ENCODE measurements around the gene ITGA1.
"Not testable (repeated sequence)": the region's sequence is repeated elsewhere in the genome, so short reads cannot be mapped to it uniquely, and the experiment has no call there.

Gene ITGA1

DNA sequence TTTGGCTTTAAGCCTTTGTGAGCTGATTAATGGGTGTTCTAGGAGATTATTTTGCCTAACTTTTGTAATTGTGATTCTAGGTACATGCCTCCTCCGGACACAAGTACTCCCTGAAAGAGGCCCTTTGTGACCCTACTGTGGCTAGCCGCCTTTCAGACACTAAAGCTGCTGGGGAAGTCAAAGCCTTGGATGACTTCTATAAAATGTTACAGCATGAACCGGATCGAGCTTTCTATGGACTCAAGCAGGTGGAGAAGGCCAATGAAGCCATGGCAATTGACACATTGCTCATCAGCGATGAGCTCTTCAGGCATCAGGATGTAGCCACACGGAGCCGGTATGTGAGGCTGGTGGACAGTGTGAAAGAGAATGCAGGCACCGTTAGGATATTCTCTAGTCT, 13.6 kb downstream of the ITGA1 start:
- no peak for DNase-seq (ENCODE audit: low read depth)

- no peak for DNase-seq (ENCODE audit: low read depth)
Measured at GRCh38 chr5:52802272-52802973, 14.7 kb downstream of the ITGA1 start.

DNA sequence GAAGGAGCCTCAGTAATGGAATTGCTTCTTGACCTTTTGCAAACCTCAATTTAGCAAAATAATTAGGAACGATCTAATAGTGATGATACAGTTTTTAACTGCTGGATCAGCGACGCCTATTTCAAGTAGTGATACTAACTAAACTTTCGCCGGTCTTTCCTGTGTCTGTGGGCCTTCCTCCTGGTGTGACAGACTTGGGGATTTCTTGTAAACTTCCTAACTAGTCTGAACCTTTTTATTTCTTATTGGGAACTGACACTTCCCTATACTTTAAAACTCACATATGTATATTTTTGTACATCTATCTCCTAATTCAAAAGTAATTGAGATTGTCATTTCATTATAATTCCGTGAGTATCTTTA, 15.2 kb downstream of the ITGA1 start:
- DNase-seq (ENCODE audit: low read depth): no peak

DNA sequence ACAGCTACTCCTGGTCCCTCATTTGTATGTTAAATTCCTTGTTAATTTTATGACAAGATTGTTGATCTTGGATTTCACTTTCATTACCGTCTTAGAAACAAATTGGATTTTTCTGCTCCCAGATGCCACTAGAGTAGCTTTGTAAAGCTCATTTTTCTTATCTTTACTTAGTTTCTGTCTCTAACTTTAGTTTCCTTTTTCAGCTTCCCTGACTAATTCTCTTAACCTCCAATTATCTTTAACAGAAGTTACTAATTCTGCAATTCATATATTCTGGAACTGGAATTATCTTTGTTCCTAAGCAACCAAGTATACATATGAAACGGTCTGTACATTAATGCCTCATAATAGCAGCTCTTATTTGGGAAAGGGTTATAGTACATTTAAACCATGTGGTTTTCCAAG, 16.7 kb downstream of the ITGA1 start:
- DNase-seq (ENCODE audit: low read depth): no peak

DNA sequence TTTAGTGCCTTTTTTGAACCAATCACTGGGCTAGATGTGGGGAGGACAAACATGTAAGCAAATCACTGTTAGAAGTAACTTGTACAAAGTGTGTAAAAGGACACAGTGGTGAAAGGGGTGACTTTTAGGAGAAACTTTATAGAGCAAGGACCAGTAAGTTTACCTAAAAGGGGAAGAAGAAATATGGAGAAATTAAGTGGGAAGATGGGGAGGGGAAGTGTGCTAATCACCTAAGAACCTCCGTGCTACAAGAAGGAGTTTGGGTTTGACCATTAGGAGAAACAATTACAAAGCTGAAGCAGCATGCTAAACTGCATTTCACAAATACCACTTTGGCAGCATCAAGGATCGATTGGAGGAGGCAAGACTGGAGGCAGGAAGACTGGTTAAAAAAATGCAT, 17.3 kb downstream of the ITGA1 start:
- DNase-seq (ENCODE audit: low read depth): no peak

- DNase-seq (ENCODE audit: low read depth): no peak
Measured at GRCh38 chr5:52805615-52806014, 17.9 kb downstream of the ITGA1 start.

GRCh38 chr5:52807037-52807436, 19.3 kb downstream of the ITGA1 start:
- DNase-seq (ENCODE audit: low read depth): no peak

DNA sequence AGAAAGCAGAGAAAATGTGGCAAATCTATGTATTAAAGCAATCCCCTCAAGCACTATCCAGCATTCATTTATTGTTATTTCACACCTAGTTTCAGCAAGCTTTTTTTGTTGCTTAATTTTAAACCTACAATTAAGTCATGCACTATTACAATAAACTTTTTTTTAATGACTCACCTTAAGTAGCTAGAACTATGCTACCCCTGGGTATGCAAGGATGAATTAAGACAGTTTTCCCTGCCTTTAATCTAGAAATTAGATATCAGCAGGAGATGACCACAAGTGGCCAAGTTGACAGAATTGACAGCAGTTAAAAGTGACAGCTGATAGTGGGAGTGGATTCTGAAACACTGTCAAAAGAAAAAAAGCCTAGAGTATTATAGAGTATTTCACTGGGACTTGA, 20.0 kb downstream of the ITGA1 start:
- DNase-seq (ENCODE audit: low read depth): no peak

DNA sequence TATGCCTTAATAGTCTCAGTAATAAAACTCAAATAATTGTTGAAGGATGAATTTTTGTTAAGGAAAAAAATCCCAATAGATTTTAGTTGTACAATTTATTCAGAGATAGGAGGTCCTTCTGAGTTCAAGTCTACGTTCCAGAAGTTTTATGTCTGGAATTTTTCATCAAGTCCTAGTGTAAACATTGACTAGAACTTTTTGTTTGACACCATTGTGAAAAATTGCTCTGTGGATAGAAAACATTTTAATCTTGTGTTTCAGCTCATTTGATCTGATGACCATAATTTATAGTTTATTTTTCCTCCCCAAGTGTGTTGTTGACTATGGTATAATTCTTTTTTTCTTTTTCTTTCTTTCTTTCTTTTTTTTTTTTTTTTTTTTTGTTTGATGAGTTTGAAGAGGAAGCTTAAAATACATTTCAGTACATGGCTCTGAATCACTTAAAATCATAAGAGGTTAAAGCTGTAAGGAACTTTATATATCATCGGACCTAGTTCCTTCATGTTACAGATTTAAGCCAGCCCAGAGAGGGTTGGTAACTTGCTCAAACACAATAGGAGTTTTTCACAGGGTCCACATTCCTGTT, 20.7 kb downstream of the ITGA1 start:
- no peak for DNase-seq (ENCODE audit: low read depth)

DNA sequence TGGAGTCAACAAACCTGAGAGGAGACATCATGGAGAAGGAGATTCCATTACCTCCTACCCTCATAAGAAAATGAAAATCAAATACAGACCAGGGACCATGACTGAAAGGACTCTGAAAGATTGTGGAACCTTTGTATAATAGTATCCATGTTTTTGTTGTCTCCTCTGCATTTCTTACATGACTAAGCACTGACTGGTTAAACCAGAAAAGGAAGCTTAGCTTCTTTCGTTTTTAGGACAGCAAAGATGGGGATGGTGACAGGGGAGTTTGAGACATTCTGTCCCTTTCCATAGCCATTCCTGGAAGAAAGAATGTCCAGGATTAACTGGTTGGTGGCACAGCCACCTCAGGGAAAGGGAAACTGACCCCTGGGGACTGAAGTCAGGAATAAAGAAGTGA, 22.2 kb downstream of the ITGA1 start:
- no peak for DNase-seq (ENCODE audit: low read depth)

DNA sequence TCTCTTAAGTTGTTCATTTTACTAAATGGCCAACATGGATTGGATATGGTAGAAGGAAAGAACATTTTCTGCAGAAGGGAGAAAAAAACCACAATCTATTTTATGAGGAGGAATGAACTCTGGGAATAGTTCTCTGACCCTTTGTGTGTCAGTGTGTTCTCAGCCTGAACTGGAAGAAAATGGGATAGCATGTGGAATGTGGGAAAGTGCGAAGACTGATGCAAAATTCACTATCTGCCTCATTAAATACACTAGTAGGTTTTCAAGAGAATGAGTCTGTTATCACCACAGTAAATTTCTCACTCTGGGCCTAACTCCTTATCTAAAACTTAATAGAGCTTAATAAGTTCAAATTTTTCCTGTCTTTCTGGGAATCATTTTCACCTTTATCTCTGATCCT, 22.7 kb downstream of the ITGA1 start:
- DNase-seq (ENCODE audit: low read depth): no peak

DNA sequence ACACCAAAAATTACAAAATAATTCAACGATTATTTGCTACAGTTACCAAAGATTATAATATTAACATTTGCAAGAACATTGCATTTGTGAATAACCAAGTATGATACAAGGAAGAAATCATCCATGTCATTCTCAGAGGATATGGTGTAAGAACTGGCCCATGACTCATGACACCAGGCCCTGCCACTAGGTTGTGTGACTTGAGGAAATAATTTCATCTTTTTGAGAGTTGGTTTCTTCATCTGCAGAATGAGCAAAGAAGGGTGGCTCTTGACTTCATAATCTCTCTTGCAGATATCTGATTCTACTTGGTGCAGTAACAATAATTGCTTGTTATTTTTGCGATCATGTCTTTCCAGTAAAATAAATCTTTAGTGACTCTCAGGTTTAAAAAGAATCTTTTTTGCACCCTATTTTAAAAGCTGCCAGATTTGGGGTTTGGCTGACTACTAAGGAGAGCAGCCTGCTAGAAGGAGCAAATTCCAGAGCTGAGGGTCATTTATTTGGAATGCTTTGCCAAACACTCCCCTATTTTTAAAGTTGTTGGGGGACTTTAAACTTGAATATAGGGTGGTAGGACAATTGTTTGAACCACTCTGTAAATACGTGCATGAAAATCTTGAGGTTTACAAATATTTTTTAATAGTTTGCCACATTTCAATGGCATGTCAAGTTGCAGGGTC, 23.5 kb downstream of the ITGA1 start:
- DNase-seq (ENCODE audit: low read depth): no peak

GRCh38 chr5:52814352-52815148, 26.8 kb downstream of the ITGA1 start:
- DNase-seq (ENCODE audit: low read depth): no peak

- DNase-seq (ENCODE audit: low read depth): no peak
Measured at GRCh38 chr5:52817818-52818217, 30.1 kb downstream of the ITGA1 start.

GRCh38 chr5:52818360-52818759, 30.6 kb downstream of the ITGA1 start:
- DNase-seq (ENCODE audit: low read depth): no peak

DNA sequence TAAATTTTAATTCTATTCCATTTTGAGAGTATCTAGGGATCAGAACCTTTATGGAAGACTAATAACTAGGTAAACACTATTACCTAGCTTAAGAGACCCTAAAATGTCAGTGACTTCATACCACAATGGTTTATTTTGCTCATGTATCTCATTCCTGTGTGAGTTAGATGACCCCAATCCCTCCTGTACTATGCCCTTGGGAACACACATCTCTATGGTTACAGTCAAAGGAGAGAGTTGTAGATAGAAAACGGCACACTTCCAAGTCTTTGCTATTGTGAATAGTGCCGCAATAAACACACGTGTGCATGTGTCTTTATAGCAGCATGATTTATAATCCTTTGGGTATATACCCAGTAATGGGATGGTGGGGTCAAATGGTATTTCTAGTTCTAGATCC, 31.1 kb downstream of the ITGA1 start:
- not testable (repeated sequence) for DNase-seq (ENCODE audit: low read depth)

- DNase-seq (ENCODE audit: low read depth): no peak
Measured at GRCh38 chr5:52821901-52822300, 34.2 kb downstream of the ITGA1 start.

DNA sequence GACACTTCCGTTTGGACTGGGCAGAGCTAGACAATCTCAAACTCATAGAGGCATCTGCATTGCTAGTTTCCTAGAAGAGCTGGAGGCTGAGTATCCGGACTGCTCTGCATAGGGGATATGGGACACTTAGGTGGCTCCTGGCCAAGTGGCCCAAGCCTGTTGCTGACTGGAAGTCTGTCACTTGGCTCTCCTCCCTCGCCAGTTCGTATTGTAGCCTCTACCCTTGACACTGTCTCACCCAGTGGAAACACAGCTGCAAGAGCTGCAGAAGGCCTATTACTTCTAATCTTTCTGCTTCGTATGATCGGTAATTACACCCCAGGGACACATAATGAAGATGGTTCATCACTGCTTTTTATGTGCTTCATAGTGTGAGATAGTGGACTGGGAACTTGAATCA, 34.7 kb downstream of the ITGA1 start:
- DNase-seq (ENCODE audit: low read depth): no peak

DNA sequence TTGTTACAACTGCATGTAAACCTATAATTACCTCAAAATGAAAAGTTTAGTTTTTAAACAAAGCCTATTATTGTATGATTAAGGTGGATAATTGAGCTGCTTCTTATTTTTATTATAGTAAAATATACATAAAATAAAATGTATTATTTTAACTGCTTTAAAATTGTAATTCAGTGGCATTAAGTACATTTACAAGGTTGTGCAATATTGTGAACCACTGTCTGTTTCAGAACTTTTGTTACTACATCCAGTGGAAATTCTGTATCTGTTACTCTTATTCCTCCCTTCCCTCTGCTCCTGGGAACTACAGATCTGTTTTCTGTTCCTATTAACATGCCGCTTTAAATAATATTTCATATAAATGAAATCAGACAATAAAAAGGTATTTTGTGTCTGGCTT, 37.1 kb downstream of the ITGA1 start:
- DNase-seq (ENCODE audit: low read depth): no peak

GRCh38 chr5:52825826-52826225, 38.1 kb downstream of the ITGA1 start:
- DNase-seq (ENCODE audit: low read depth): no peak

DNA sequence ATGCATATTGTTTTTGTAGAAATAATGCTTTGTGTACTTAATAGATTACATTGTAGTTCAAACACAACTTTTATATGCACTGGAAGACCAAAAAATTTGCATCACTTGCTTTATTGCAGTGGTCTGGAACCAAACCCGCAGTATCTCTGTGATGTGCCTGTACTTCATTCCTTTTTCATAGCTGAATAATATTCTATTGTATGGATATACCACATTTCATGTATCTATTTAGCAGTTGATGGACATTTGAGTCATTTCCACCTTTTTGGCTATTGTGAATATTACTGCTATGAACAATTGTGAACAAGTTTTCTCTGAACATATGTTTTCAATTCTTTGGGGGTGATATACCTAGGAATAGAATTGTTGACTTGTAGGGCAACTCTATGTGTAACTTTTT, 40.1 kb downstream of the ITGA1 start:
- no peak for DNase-seq (ENCODE audit: low read depth)

GRCh38 chr5:52829664-52830063, 41.9 kb downstream of the ITGA1 start:
- no peak for DNase-seq (ENCODE audit: low read depth)

DNA sequence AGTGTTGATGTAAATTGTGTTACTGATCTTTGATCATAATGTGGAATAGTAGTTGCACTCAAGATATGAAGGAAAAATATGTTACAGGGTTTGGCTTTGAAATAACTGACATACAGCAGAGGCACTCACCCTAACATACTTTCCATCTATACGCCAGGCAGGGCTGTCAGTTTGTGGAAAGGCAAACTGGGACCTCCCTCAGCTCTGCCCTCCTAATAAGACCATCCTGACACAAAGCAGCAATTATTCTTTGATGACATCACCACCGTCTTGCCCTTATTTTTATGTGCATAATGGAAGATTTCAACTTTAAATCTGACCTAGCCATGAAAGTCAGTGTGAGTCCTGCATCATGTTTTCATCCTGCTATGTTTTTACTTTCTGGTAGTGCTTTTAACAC, 42.9 kb downstream of the ITGA1 start:
- DNase-seq (ENCODE audit: low read depth): no peak

Measured in activated gamma-delta T cell treated with anti-CD3 and anti-CD28 coated beads, Interleukin-2, amount 50 U/mL, for 16 hours (primary cell).